ENCODE results near the gene ABCA12.

ABCA12 gene

DNA sequence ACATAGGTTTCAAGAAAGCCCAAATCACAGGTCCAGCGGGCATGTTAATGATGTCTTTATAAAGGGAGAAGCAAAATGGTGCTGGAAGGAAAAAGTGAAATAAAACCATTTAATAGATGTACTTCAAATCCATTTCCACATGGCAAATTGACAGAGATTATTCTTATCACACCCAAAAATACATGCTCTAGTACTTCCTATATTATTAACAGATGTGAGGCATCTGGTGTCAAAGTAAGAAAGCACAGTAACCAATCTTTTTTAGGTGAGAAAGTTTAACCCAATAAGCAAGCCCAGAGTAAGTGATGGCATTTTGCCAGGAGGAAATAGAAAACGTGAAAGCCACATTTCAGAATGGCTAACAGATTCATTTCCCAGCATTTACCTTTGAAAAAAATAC lies 128.0 kb downstream of the ABCA12 start:
- TF ChIP-seq, protein P1, sequence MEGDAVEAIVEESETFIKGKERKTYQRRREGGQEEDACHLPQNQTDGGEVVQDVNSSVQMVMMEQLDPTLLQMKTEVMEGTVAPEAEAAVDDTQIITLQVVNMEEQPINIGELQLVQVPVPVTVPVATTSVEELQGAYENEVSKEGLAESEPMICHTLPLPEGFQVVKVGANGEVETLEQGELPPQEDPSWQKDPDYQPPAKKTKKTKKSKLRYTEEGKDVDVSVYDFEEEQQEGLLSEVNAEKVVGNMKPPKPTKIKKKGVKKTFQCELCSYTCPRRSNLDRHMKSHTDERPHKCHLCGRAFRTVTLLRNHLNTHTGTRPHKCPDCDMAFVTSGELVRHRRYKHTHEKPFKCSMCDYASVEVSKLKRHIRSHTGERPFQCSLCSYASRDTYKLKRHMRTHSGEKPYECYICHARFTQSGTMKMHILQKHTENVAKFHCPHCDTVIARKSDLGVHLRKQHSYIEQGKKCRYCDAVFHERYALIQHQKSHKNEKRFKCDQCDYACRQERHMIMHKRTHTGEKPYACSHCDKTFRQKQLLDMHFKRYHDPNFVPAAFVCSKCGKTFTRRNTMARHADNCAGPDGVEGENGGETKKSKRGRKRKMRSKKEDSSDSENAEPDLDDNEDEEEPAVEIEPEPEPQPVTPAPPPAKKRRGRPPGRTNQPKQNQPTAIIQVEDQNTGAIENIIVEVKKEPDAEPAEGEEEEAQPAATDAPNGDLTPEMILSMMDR (conservative IDR thresholded peaks at IDR 0.05), result no peak
- TF ChIP-seq ZFX (IDR thresholded peaks at IDR 0.05), result no peak
- H3K27ac ChIP-seq, result no peak overlapping the region

DNA sequence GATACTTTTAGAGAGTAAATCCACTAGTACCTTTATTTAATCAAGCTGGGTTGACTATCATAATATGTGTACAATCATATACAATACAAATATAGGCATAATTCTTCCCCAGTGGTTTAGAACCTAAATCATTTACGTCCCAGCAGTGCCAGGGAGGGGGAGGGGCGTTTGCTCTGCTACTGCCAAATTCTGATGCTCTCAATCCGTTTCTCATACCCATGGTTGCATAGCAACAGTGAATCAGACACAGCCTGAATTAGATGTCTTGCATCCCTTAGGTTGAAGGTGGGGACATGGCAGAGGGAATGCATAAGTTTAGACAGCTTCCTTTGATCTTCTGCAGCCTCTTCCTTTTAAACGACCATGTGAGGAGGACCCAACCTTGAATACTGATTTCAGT lies 135.4 kb downstream of the ABCA12 start:
- no peak for TF ChIP-seq ZFX (IDR thresholded peaks at IDR 0.05)
- TF ChIP-seq, protein P1 (conservative IDR thresholded peaks at IDR 0.05), result no peak
- H3K27ac ChIP-seq, result no peak overlapping the region

DNA sequence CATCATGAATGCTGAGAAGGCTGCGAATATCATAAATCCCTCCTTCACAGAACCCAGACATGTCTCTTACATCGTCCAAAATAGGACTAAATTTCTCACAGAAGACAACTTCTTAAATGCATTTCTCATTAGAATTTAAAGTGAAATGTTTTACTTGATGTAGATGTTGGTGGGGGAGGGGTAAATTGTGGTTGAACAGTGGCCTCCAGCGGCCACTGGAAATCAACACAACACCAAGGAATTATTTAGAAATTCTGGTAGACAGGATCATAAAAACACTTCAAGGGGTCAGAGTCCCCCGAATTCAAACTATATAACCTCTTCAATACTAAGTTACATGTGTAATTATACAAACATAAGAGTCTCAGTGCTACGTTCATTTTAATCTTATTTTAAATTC lies 135.9 kb downstream of the ABCA12 start:
- no peak for TF ChIP-seq ZFX (IDR thresholded peaks at IDR 0.05)
- TF ChIP-seq, protein P1 (conservative IDR thresholded peaks at IDR 0.05), result peak; percentile 77
- no peak overlapping the region for H3K27ac ChIP-seq

DNA sequence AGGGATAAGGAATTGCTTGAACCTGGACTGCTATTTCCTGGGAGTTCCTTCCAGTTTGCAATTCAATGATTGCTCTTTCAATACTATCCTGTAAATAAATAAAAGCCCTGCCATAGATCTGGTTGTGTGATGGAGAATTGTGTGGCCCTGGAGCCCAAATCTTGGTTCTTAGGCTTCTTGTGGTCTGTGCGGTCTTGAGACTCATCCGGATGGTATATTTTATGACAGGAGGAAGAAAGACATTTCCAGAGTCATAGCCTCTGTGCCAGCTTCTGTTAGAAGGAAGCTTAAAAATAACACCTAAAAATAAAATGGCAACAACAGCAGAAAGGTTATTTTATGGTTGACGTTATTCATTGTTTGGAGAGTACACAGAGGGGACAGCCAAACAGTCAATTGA lies 137.7 kb downstream of the ABCA12 start:
- H3K27ac ChIP-seq, result no peak overlapping the region
- TF ChIP-seq ZFX (IDR thresholded peaks at IDR 0.05), result no peak
- TF ChIP-seq, protein P1 (conservative IDR thresholded peaks at IDR 0.05), result no peak

DNA sequence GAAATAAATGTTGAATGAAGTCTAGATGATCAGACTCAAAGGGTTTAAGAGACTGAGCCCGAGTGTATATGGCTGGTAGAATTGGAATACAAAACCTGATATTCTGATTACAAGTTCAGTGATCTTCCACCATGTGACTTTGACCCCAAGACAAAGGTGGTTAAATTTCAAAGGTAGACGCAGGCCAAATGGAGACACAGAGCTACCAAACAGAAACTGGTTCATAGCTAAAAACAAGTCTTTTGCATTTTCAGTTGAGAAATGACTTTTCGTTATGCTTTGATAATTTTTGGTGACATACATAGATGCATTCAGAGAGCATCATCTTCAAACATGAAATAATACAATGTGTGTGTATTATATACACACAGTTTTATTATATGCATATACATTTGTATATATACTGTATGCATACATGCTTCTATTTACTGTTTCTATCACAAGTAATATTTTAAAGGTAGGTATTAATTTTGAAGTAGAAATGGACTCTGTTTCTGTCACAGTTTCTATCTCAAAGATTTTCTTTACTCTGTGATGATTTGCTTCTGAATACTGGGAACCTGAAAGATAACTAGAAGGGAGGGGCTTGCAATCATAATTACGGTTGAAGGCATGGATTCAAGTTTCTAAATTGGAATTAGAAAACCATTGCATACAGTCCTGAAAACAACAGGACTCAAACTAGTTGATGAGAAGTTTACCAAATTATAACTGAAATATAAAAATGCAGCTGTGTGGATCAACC lies 142.3 kb downstream of the ABCA12 start:
- H3K27ac ChIP-seq, result no peak overlapping the region
- TF ChIP-seq ZFX (IDR thresholded peaks at IDR 0.05), result no peak
- TF ChIP-seq, protein P1 (conservative IDR thresholded peaks at IDR 0.05), result no peak

DNA sequence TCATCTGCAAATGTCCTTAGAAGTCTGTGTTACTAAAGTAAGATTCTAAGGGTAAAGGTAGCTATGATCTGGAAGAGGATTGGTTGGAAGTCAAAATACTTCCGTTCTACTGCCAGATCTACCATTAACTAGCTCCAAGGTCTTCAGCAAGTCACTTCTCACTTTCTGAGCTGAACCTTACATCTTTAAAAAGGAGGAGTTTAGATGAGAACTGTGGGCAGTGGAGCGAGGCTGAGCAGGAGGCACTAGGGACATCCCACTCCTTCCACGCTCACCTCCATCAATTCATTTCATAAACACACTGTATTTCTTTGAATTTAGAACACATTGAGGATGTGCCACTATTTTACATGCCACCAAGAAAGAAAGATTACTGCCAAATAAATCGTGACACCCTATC lies 143.0 kb downstream of the ABCA12 start:
- H3K27ac ChIP-seq, result no peak overlapping the region
- no peak for TF ChIP-seq ZFX (IDR thresholded peaks at IDR 0.05)
- TF ChIP-seq, protein P1 (conservative IDR thresholded peaks at IDR 0.05), result no peak

DNA sequence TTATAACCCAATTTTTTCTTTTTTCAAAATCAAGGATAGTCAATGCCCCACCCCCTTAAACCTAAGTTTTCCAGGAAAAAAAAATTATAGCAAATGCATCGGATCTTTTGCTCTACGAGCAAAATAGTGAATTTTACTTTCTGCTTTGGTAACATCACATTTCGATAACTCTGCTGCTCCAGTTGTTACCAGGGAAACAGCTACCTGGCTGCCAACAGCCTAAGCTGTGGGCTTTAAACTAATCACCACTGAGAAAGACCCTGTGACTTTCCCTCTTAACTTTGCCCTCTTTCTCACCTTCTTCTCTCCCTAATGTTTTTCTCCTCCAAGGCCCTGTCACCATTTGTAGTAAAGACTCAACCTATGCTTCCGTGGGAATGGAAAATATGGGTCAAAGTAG lies 145.5 kb downstream of the ABCA12 start:
- H3K27ac ChIP-seq, result no peak overlapping the region
- TF ChIP-seq ZFX (IDR thresholded peaks at IDR 0.05), result no peak
- TF ChIP-seq, protein P1 (conservative IDR thresholded peaks at IDR 0.05), result no peak

Measured in C4-2B (cell line).